IPS-15b (cell line): Measurements from ENCODE around the gene HTR2A.

Experiments used
- H3K27me3 ChIP-seq: one replicate; pipeline ENCODE4 v1.6.1; 2013; ENCODE audit warnings: low read length; ENCODE audit not compliant: control insufficient read depth, insufficient read depth
- H3K36me3 ChIP-seq: one replicate; pipeline ENCODE4 v1.6.1; 2013; ENCODE audit warnings: low read length; ENCODE audit not compliant: control insufficient read depth, insufficient read depth
- H3K4me1 ChIP-seq: one replicate; pipeline ENCODE4 v1.6.1; 2013; ENCODE audit warnings: mild to moderate bottlenecking, low read length; ENCODE audit not compliant: control insufficient read depth, insufficient read depth
- H3K4me3 ChIP-seq: one replicate; pipeline ENCODE4 v1.5.1; 2013; ENCODE audit warnings: low read depth, low read length
- H3K9ac ChIP-seq: one replicate; pipeline ENCODE4 v1.6.1; 2013; ENCODE audit warnings: low read depth, mild to moderate bottlenecking, low read length
- H3K9me3 ChIP-seq: one replicate; pipeline ENCODE4 v1.6.1; 2013; ENCODE audit warnings: mild to moderate bottlenecking, low read length; ENCODE audit not compliant: control insufficient read depth, insufficient read depth

The HTR2A gene

DNA sequence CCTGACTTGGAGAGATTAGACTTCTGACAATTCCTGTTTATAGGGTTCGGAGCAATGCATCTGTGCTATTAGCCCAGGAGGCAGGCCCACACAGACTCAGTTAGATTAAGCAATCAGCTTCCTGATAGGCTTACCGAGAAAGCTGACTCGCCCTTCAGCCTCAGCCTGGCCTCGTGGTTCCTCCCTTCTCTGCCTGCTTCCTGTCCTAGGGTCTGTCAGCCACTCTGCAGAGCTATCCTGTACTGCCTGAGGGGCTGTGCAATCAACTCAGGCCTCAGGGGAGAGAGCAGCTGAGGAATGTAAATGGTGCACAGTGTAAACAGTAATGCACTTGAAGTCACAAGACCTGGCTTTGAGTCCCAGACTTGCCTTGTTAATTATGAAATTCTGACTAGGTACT lies 30.7 kb downstream of the HTR2A start:
- Histone ChIP-seq H3K4me3 (no peak overlapping the region), H3K27me3 (no peaks in the 10 kb centered on the region), H3K9me3 (no peaks in the 10 kb centered on the region), H3K9ac (no peak overlapping the region), H3K4me1 (no peaks in the 10 kb centered on the region), H3K36me3 (no peaks in the 10 kb centered on the region)

DNA sequence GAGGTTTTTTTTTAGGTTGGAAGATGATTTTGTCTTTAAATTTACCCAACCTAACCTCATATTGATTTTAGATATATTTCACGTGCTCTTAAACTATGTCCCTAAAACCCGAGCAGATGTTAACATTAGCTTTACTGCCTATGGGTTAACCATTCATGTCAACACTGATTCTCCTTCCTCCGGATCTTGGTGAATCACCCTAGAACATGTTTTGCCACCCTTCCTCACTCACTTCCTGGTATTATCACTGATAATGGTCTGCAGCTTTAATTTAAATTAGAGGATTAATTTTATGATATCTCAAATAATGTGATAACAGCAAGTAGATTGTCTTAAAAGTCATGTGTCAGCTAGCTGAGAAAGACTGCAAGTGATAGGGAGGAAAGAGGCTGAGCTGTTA lies 31.9 kb downstream of the HTR2A start:
- no peak overlapping the region for H3K4me3 ChIP-seq
- no peaks in the 10 kb centered on the region for H3K4me1 ChIP-seq
- H3K9ac ChIP-seq, result no peak overlapping the region
- no peaks in the 10 kb centered on the region for H3K27me3 ChIP-seq
- no peaks in the 10 kb centered on the region for H3K36me3 ChIP-seq
- H3K9me3 ChIP-seq, result no peaks in the 10 kb centered on the region

DNA sequence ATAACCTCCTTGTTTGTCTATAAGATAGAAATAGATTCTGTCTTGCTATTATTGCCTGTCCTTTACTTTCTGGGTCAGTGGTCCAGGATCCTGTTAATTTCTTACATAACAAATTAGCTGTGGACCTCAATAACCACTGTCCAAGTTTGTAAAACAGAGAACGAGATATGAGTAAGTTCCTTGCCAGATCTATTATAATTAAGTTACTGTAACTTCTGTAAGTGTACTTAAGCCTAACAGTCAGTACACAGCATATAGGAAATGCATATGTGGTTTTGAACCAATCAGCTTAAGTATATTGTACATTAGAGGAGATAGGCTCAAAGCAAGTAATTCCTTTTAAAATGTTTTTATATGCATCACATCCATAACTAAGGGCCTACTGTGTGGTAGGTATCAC lies 34.9 kb downstream of the HTR2A start:
- Histone ChIP-seq H3K27me3 (no peaks in the 10 kb centered on the region), H3K36me3 (no peaks in the 10 kb centered on the region), H3K9me3 (no peaks in the 10 kb centered on the region), H3K4me1 (no peaks in the 10 kb centered on the region), H3K9ac (no peak overlapping the region), H3K4me3 (no peak overlapping the region)

DNA sequence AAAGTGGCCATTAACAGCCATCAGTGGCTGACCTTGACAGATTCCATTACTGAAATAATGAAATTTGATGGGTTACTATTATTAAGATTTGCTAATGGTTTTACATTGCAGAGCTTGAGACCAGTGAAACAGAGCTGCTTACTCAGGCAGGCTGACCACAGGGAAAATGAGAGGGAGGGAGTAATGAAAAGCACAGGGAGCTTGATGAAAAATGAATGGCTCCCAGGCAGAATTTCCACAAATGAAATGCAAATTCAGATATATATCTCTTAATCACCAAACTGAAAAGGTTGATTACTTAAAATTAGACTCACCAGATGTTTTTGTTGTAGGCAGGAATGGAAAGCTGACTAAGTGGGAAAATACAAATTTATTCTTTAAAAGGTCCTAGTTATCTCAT lies 36.1 kb downstream of the HTR2A start:
- H3K9ac ChIP-seq, result no peak overlapping the region
- no peak overlapping the region for H3K4me3 ChIP-seq
- no peaks in the 10 kb centered on the region for H3K4me1 ChIP-seq
- no peaks in the 10 kb centered on the region for H3K27me3 ChIP-seq
- no peaks in the 10 kb centered on the region for H3K9me3 ChIP-seq
- no peaks in the 10 kb centered on the region for H3K36me3 ChIP-seq

DNA sequence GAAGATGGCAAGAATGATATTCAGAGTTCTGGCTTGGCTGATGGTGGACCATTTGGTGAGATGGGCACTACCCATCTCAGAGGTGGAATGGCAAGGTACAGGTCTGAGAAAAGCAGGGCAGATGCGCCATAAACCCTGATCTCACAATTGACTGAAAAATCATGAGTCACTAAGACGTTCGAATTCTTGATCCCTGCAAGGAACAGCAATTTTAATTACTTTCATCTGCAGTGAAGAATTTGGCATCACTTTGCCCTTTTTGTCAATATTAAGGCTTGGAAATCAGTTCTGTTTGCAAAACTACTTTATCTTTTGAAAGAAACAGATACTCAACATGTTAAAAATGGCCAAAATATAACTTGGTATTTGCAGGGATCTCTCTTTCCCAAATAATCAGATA lies 38.1 kb downstream of the HTR2A start:
- no peak overlapping the region for H3K4me3 ChIP-seq
- no peak overlapping the region for H3K9ac ChIP-seq
- H3K36me3 ChIP-seq, result no peaks in the 10 kb centered on the region
- H3K4me1 ChIP-seq, result no peaks in the 10 kb centered on the region
- no peaks in the 10 kb centered on the region for H3K27me3 ChIP-seq
- H3K9me3 ChIP-seq, result no peaks in the 10 kb centered on the region

DNA sequence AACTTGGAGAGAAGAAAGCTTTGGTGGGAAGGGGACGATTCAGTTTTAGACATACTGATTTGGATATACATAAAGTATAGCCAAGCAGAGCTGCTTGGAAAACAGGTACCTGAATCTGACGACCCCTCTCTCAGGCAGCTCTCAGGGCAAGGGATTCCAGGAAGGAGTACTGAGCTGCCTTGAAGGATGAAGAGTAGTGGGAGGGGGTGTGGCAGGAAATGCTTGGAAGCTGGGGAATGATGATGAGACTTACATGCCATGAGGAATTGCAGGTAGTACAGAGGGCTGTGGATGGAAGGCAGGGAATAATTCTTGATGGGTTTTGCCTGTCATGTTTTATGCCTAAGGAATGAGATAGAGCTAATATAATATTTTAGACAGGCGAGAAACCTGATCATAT lies 38.7 kb downstream of the HTR2A start:
- Histone ChIP-seq H3K9me3 (no peaks in the 10 kb centered on the region), H3K36me3 (no peaks in the 10 kb centered on the region), H3K27me3 (no peaks in the 10 kb centered on the region), H3K9ac (no peak overlapping the region), H3K4me1 (no peaks in the 10 kb centered on the region), H3K4me3 (no peak overlapping the region)

DNA sequence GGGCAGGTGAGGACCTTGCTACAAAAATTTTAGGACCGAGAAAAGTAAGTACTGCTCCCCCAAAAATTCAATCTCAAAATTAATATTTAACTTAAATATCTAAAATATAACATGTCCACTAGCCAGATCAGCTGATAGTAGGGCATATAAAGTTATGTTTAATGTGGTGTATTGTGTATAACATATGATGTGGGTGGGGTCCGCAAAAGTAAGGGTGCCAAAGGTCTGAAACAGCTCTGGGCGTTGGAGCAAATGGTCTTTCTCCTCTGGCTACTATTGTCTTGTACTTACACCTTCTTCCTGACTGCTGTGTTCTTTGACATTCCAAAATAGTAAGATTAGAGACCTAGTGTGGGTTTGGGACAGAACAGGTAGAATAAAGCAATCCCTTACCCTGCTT lies 41.2 kb downstream of the HTR2A start:
- H3K4me3 ChIP-seq, result no peak overlapping the region
- H3K9ac ChIP-seq, result no peak overlapping the region
- H3K9me3 ChIP-seq, result no peaks in the 10 kb centered on the region
- H3K36me3 ChIP-seq, result no peaks in the 10 kb centered on the region
- no peaks in the 10 kb centered on the region for H3K4me1 ChIP-seq
- H3K27me3 ChIP-seq, result no peaks in the 10 kb centered on the region

DNA sequence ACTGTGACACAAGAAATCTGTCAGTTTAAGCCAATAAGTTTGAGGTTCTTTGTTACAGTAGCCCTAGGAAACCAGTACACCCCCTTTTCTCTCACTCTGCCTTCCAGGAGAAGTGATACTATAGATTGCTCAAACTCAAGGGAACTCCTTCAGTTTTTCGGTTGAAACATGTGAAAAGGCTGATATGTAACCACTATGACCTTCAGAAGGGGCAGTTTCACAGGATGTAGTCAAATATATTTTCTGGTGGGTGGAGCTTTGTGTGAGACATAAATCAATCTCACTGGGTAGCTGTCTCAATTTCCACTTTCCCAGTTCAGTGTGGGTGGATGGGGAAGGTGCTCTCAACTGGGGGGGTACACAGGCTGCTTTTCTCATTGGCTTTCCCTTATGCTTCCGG lies 41.7 kb downstream of the HTR2A start:
- Histone ChIP-seq H3K9me3 (no peaks in the 10 kb centered on the region), H3K4me3 (no peak overlapping the region), H3K9ac (no peak overlapping the region), H3K4me1 (no peaks in the 10 kb centered on the region), H3K36me3 (no peaks in the 10 kb centered on the region), H3K27me3 (no peaks in the 10 kb centered on the region)

DNA sequence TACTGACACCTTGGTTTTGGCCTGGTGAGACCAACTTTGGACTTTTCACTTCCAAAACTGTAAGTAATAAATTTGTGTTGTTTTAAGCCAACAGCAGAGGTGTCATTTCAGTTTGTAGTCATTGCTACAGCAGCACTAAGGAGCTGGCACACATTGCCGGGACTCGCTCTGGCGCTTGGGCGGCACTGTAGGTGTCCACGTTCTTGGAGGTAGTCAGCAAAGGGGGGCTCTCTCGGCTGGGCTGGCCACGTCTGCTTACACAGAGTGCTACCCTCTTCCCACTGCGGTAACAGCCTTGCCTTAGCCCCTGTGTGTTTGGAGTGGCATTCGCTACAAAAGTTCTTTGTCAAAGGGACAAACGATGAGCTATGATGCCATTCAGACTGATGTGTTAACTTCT lies 44.7 kb downstream of the HTR2A start:
- Histone ChIP-seq H3K9ac (no peak overlapping the region), H3K36me3 (no peaks in the 10 kb centered on the region), H3K4me1 (no peaks in the 10 kb centered on the region), H3K27me3 (no peaks in the 10 kb centered on the region), H3K4me3 (no peak overlapping the region), H3K9me3 (no peaks in the 10 kb centered on the region)

DNA sequence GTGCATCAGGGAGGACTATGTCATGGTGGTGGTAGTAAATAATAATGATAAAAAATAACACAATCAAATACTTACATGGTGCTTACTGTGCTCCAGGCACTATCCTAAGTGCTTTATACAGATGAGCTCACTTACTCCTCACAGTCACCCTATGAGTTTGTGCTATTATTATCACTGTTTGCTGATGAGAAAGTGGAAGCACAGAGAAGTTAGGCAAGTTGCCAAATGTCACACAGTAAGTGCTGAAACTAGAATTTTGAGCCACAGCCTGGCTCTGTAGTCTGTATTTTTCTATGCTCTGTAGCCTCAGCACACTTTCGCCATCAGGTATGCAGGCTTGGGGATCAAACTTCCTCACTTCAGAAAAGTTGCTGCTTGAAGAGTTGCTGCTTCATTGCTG lies 46.6 kb downstream of the HTR2A start:
- no peak overlapping the region for H3K4me3 ChIP-seq
- H3K9me3 ChIP-seq, result no peaks in the 10 kb centered on the region
- no peak overlapping the region for H3K9ac ChIP-seq
- H3K27me3 ChIP-seq, result no peaks in the 10 kb centered on the region
- no peaks in the 10 kb centered on the region for H3K36me3 ChIP-seq
- no peaks in the 10 kb centered on the region for H3K4me1 ChIP-seq

DNA sequence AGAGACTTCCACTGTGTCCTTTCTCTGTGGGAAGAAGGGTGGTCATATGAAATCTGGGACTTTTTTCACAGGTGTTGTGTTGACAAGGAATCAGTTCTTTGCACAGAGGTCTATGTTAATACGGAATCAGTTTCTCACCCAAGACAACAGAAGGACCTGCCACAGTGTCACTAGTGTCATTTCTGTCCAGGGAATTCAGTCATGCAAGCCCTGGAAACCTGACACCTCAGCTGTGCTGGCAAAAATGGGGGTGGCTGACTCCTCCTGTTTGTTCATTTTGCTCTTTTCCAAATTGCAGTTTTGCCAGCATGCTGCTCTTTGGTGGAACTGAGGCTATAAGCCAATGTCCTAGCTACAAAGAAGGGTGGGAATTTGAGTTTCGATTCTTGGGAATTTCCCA lies 50.1 kb downstream of the HTR2A start:
- no peaks in the 10 kb centered on the region for H3K4me1 ChIP-seq
- no peak overlapping the region for H3K4me3 ChIP-seq
- no peaks in the 10 kb centered on the region for H3K9me3 ChIP-seq
- no peaks in the 10 kb centered on the region for H3K27me3 ChIP-seq
- H3K36me3 ChIP-seq, result no peaks in the 10 kb centered on the region
- H3K9ac ChIP-seq, result no peak overlapping the region

DNA sequence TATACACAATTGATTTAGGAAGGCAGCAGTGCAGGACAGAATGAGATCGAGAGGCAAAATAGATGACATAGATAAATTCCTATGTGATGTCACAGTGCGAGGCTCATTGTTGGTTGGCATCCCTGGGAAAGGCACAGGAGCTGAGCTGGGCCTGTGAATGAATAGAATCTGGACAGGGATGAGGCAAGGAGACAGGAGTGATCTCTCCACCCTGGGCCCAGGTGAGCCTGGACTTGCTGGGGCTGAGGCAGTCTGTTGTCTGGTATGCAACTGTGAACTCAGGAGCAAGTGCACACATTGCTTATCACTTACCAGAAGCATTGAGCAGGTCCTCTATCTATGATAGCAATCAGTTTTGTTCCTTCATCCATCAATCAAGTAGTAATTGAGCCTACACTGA lies 51.7 kb downstream of the HTR2A start:
- Histone ChIP-seq H3K4me1 (no peaks in the 10 kb centered on the region), H3K36me3 (no peaks in the 10 kb centered on the region), H3K9ac (no peak overlapping the region), H3K9me3 (no peaks in the 10 kb centered on the region), H3K4me3 (no peak overlapping the region), H3K27me3 (no peaks in the 10 kb centered on the region)

DNA sequence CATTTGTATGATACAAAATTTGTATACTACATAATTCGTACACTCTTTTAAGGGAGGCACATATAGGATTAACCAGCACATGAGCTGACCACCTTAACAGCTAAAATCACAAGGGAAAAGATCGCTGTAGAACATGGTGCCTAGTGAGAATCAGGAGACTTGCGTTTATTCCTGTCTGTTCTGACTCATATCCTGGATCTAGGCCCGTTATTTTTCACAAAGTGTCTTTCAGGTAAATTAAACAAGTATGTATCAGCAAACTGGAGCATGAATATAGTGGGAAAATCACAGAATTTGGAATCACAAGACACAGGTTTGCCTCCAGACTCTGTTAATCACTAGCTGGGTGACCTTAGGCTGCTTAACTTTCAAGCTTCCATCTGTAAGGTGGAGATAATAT lies 52.4 kb downstream of the HTR2A start:
- Histone ChIP-seq H3K9ac (no peak overlapping the region), H3K4me3 (no peak overlapping the region), H3K27me3 (no peaks in the 10 kb centered on the region), H3K4me1 (no peaks in the 10 kb centered on the region), H3K9me3 (no peaks in the 10 kb centered on the region), H3K36me3 (no peaks in the 10 kb centered on the region)
